ENCODE measurements around the gene C1orf87.

The C1orf87 gene

DNA sequence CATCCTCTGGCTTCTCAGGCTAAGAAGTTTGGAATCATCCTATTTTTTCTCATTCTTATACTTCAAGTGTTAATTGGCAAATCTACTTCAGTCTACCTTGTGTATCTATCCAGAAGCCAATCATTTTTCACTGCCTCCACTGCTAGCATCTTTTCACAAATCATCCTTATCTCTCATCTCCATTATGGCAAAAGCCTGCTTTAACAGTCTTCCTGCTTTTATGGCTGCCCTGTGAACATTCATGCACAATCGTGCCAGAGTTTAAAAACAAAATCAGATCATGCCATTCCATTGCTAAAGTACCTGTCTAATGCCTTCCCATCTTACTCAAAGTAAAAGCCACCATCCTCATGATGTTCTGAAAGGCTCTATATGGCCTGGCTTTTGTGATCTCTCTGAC is 127.8 kb downstream of the C1orf87 start:
- no peak for DNase-seq
